H1 (cell line): ENCODE data around the gene FAM163A. TPM values are rescaled to one million over a fixed set of nuclear protein-coding genes. Genes with fewer than 3 reads are reported as not detected.

ENCODE experiments used
- CTCF ChIA-PET: fragments of 300-600 bp; sonication (Branson Sonifier 250); formaldehyde crosslinking; loops from one replicate; lab custom pipeline; 2021; ENCODE audit not compliant: partially characterized antibody; lab: Charles Lee
- POLR2A ChIA-PET: fragments of 300-600 bp; sonication (Branson Sonifier 250); formaldehyde crosslinking; loops from one replicate; lab custom pipeline; 2021; ENCODE audit warnings: inconsistent platforms; ENCODE audit not compliant: partially characterized antibody; lab: Charles Lee
- DNase-seq, 2 experiments: peaks; one replicate each; pipeline versions ENCODE4 v3.0.0 to v3.0.0-alpha.2; 2010 to 2022; ENCODE audit warnings: low spot score in 2 of 2, low read depth in 1 of 2, mixed read lengths in 1 of 2
- FAIRE-seq: peaks from 2 replicates; lab custom pipeline; 2011; peaks lifted over from hg19 to GRCh38; lab: Jason Lieb, UNC
- H2AFZ ChIP-seq: 2 replicates; pipeline ENCODE4 v1.8.1; 2012; ENCODE audit warnings: low read length, inconsistent platforms
- H2AK5ac ChIP-seq: 2 replicates; pipeline ENCODE4 v1.6.1; 2013; ENCODE audit warnings: low read depth, low read length
- H2BK120ac ChIP-seq: replicated peaks from 2 replicates; pipeline ENCODE3; 2013; ENCODE audit warnings: low read depth, low read length, inconsistent platforms
- H2BK12ac ChIP-seq: 2 replicates; pipeline ENCODE4 v1.6.1; 2013; ENCODE audit warnings: low read depth, low read length
- H2BK15ac ChIP-seq: 2 replicates; pipeline ENCODE4 v1.6.1; 2013; ENCODE audit warnings: low read length
- H2BK20ac ChIP-seq: 2 replicates; pipeline ENCODE4 v1.6.1; 2013; ENCODE audit warnings: low read length
- H2BK5ac ChIP-seq: 2 replicates; pipeline ENCODE4 v1.6.1; 2013; ENCODE audit warnings: low read depth, low read length
- H3K14ac ChIP-seq: 2 replicates; pipeline ENCODE4 v1.6.1; 2013; ENCODE audit warnings: inconsistent platforms; ENCODE audit not compliant: insufficient read length
- H3K18ac ChIP-seq: 2 replicates; pipeline ENCODE4 v1.6.1; 2013; ENCODE audit warnings: low read length; ENCODE audit errors: extremely low read depth
- H3K23ac ChIP-seq: 2 replicates; pipeline ENCODE4 v1.6.1; 2013; ENCODE audit warnings: inconsistent platforms; ENCODE audit not compliant: insufficient read length
- H3K23me2 ChIP-seq: 2 replicates; pipeline ENCODE4 v1.6.1; 2013; ENCODE audit warnings: low read depth, low read length
- H3K27ac ChIP-seq: 2 replicates; pipeline ENCODE4 v1.6.1; 2011; ENCODE audit warnings: low read depth, low read length, inconsistent platforms
- H3K27me3 ChIP-seq, 4 experiments: replicated peaks in 1 of 4; 1 replicate in 1 of 4; 2 replicates in 3 of 4; pipeline versions ENCODE4 v1.6.1 to v1.8.1; 2011 to 2013; ENCODE audit warnings: low read length in 3 of 4, mild to moderate bottlenecking in 3 of 4, inconsistent platforms in 2 of 4, mixed read lengths in 2 of 4, moderate library complexity in 1 of 4; ENCODE audit not compliant: control insufficient read depth in 3 of 4, insufficient read depth in 3 of 4; ENCODE audit errors: extremely low read depth in 1 of 4
- H3K36me3 ChIP-seq, 4 experiments: 2 replicates each; pipeline versions ENCODE4 v1.6.1 to v1.8.1; 2011 to 2013; ENCODE audit warnings: mild to moderate bottlenecking in 4 of 4, low read length in 3 of 4, moderate library complexity in 2 of 4, control low read depth in 1 of 4, inconsistent platforms in 1 of 4; ENCODE audit not compliant: insufficient read depth in 4 of 4, control insufficient read depth in 2 of 4
- H3K4ac ChIP-seq: replicated peaks from 2 replicates; pipeline ENCODE3; 2013; ENCODE audit warnings: low read length, low read depth, mixed read lengths, inconsistent platforms; ENCODE audit not compliant: insufficient read length
- H3K4me1 ChIP-seq, 4 experiments: replicated peaks in 1 of 4; 1 replicate in 1 of 4; 2 replicates in 3 of 4; pipeline versions ENCODE4 v1.6.1 to v1.8.1; 2011 to 2013; ENCODE audit warnings: low read length in 3 of 4, inconsistent platforms in 2 of 4, mixed read lengths in 1 of 4; ENCODE audit not compliant: insufficient read depth in 4 of 4, control insufficient read depth in 3 of 4
- H3K4me2 ChIP-seq, 2 experiments: 2 replicates each; pipeline versions ENCODE4 v1.6.1 to v1.8.1; 2011 to 2013; ENCODE audit warnings: low read depth in 2 of 2, low read length in 2 of 2, control low read depth in 1 of 2, inconsistent platforms in 1 of 2, mild to moderate bottlenecking in 1 of 2; ENCODE audit not compliant: insufficient read depth in 1 of 2
- H3K4me3 ChIP-seq, 4 experiments: fragments of 200-600, 300-600 bp in 1 of 4; sonication (generic), shearing (Covaris generic), sonication (Bioruptor Twin) in 1 of 4; 2 replicates each; pipeline versions ENCODE4 v1.5.1 to v1.8.1; 2011 to 2016; ENCODE audit warnings: low read length in 4 of 4, low read depth in 3 of 4, control low read depth in 2 of 4, inconsistent platforms in 2 of 4, mild to moderate bottlenecking in 2 of 4, mixed read lengths in 1 of 4, moderate library complexity in 1 of 4; ENCODE audit not compliant: insufficient read depth in 2 of 4; ENCODE audit errors: extremely low read depth in 1 of 4
- H3K56ac ChIP-seq: replicated peaks from 2 replicates; pipeline ENCODE3; 2013; ENCODE audit warnings: low read depth, mild to moderate bottlenecking, mixed read lengths, low read length, inconsistent platforms; ENCODE audit not compliant: insufficient read length
- H3K79me1 ChIP-seq: 2 replicates; pipeline ENCODE4 v1.6.1; 2013; ENCODE audit warnings: low read depth, low read length, control low read depth
- H3K79me2 ChIP-seq, 2 experiments: 2 replicates each; pipeline versions ENCODE4 v1.6.1 to v1.8.1; 2012 to 2013; ENCODE audit warnings: low read length in 2 of 2, mild to moderate bottlenecking in 2 of 2, inconsistent platforms in 1 of 2; ENCODE audit not compliant: insufficient read depth in 2 of 2, control insufficient read depth in 1 of 2
- H3K9ac ChIP-seq, 4 experiments: replicated peaks in 1 of 4; 1 replicate in 1 of 4; 2 replicates in 3 of 4; pipeline versions ENCODE4 v1.6.1 to v1.8.1; 2011 to 2013; ENCODE audit warnings: low read depth in 3 of 4, low read length in 3 of 4, control low read depth in 2 of 4, mild to moderate bottlenecking in 2 of 4, moderate library complexity in 2 of 4, inconsistent platforms in 1 of 4; ENCODE audit errors: extremely low read depth in 1 of 4
- H3K9me3 ChIP-seq, 2 experiments: 2 replicates each; pipeline versions ENCODE4 v1.6.1 to v1.8.1; 2012 to 2013; ENCODE audit warnings: mild to moderate bottlenecking in 2 of 2, moderate library complexity in 2 of 2, control low read depth in 1 of 2, inconsistent platforms in 1 of 2, low read depth in 1 of 2, low read length in 1 of 2, mixed read lengths in 1 of 2; ENCODE audit not compliant: insufficient read depth in 2 of 2
- H4K20me1 ChIP-seq, 2 experiments: replicated peaks in 1 of 2; 2 replicates each; pipeline versions ENCODE3 to v1.8.1; 2011 to 2013; ENCODE audit warnings: inconsistent platforms in 2 of 2, low read length in 2 of 2, mild to moderate bottlenecking in 1 of 2; ENCODE audit not compliant: insufficient read depth in 2 of 2, control insufficient read depth in 1 of 2
- H4K5ac ChIP-seq: 2 replicates; pipeline ENCODE4 v1.6.1; 2013; ENCODE audit warnings: low read length, low read depth, mixed read lengths, inconsistent platforms; ENCODE audit not compliant: insufficient read length
- H4K8ac ChIP-seq: 2 replicates; pipeline ENCODE4 v1.8.0; 2013; ENCODE audit warnings: mild to moderate bottlenecking, moderate library complexity, low read length, inconsistent platforms; ENCODE audit not compliant: insufficient read depth; ENCODE audit errors: extremely low read depth
- H4K91ac ChIP-seq: replicated peaks from 2 replicates; pipeline ENCODE3; 2013; ENCODE audit warnings: low read length, mixed read lengths, inconsistent platforms; ENCODE audit not compliant: insufficient read length
- CREB1 ChIP-seq: IDR thresholded peaks from 2 replicates; pipeline ENCODE4 v1.6.1; 2012; ENCODE audit warnings: inconsistent platforms
- CTCF ChIP-seq, 3 experiments: IDR thresholded peaks; 1 replicate in 2 of 3; 2 replicates in 1 of 3; pipeline versions ENCODE4 v1.5.1 to v1.6.1; 2011; ENCODE audit warnings: low read length in 3 of 3, mild to moderate bottlenecking in 3 of 3, inconsistent platforms in 2 of 3, low read depth in 1 of 3, moderate library complexity in 1 of 3; ENCODE audit not compliant: insufficient read depth in 1 of 3; ENCODE audit errors: control extremely low read depth in 1 of 3
- EZH2 ChIP-seq: fragments of 200-600 bp; sonication (generic); IDR thresholded peaks from 2 replicates; pipeline ENCODE4 v1.7.1; 2012; ENCODE audit warnings: low read depth, mild to moderate bottlenecking, moderate library complexity, low read length, inconsistent platforms; ENCODE audit not compliant: severe bottlenecking
- RAD21 ChIP-seq, 2 experiments: IDR thresholded peaks in 1 of 2; conservative IDR thresholded peaks in 1 of 2; 2 replicates each; pipeline ENCODE4 v1.6.1; 2011; ENCODE audit warnings: low read depth in 2 of 2, low read length in 2 of 2, improper control_type of control experiment in 1 of 2, inconsistent platforms in 1 of 2, mild to moderate bottlenecking in 1 of 2, moderate library complexity in 1 of 2
- WGBS, 2 experiments: shearing (Covaris generic) in 1 of 2; methylation state at CpG; one replicate each; pipeline versions ENCODE4 v1.1.6 to v1.1.7; 2013 to 2015; ENCODE audit warnings: low lambda C conversion rate in 2 of 2, mixed read lengths in 2 of 2, inconsistent platforms in 1 of 2, low coverage in 1 of 2, missing lambda C conversion rate in 1 of 2; ENCODE audit not compliant: insufficient replicate concordance in 2 of 2, insufficient coverage in 1 of 2, insufficient read length in 1 of 2; ENCODE audit errors: extremely low coverage in 1 of 2, missing lambda C conversion rate in 1 of 2; 5-methylcytosine and 5-hydroxymethylcytosine counted together
- polyA plus RNA-seq, 7 experiments: library from polyadenylated mRNA; depleted of rRNA in 3 of 7; stranded (reverse) in 5 of 7; unstranded in 2 of 7; fragments of >200 nt in 5 of 7; fragments of 200-250 nt in 2 of 7; gene quantifications; 1 replicate in 5 of 7; 2 replicates in 1 of 7; 4 replicates in 1 of 7; pipeline versions ENCODE4 v1.2.1 to v1.2.3, GENCODE V29; 2011 to 2013; ENCODE audit warnings: missing spikeins in 2 of 7, mixed read lengths in 2 of 7
- total RNA-seq: library from RNA; stranded (reverse); fragmentation: NEBNext Ultra II Directional; extraction: Animal tissue kit (Norgen Biotek cat#: 25700); gene quantifications from 2 replicates; pipeline ENCODE4 v1.2.1, GENCODE V29; 2021

The FAM163A gene
- total and polyA plus RNA-seq, 2 of the 8 experiments (the other 6 are each of a cell fraction or from before 2014, with no cell fraction given): 0.13 to 0.18 TPM

GRCh38 chr1:179809506-179810366 lies 66.6 kb downstream of the FAM163A start:
- H4K5ac ChIP-seq: no peak overlapping the region
- no peak overlapping the region for H2BK15ac ChIP-seq
- FAIRE-seq: peak; percentile 75
- H2AFZ ChIP-seq: peak overlapping the region; percentile 79; the same call in 1 of the 2 replicates
- no peak overlapping the region for H2AK5ac ChIP-seq
- H3K14ac ChIP-seq: no peak overlapping the region
- peaks cover 2% of the 10 kb centered on the region for H3K23me2 ChIP-seq
- H3K4me1 ChIP-seq: peaks cover 0 to 4% (median under 1%) of the 10 kb centered on the region in 4 experiments; a peak in 3 of 7 replicates
- TF ChIP-seq CREB1 (peak; percentile 67), RAD21 (IDR thresholded peaks at IDR 0.05 in 1 of 2, conservative IDR thresholded peaks at IDR 0.05 in 1 of 2; ENCODE audit: low read depth in 2 of 2, low read length in 2 of 2) (peak; percentile 82 to 89), CTCF (IDR thresholded peaks at IDR 0.05; ENCODE audit: control extremely low read depth in 1 of 3, insufficient read depth in 1 of 3, low read depth in 1 of 3, low read length in 3 of 3) (peak; percentile 84 to 97 (median 89)), EZH2 (no peak)
- no peaks in the 10 kb centered on the region for H3K36me3 ChIP-seq
- no peak overlapping the region for H4K8ac ChIP-seq
- H2BK20ac ChIP-seq: no peak overlapping the region; the same call in 1 of the 2 replicates
- no peak overlapping the region for H3K9ac ChIP-seq
- no peak overlapping the region for H3K18ac ChIP-seq
- no peak overlapping the region for H3K4me3 ChIP-seq
- H4K20me1 ChIP-seq: no peaks in the 10 kb centered on the region
- no peak overlapping the region for H3K23ac ChIP-seq
- ChIA-PET POLR2A (interaction anchor here (1.2 kb wide), 3 partner anchors 11 to 105 kb away, joined by 3 to 5 read pairs (median 3); no protein-coding TSS in a partner anchor), CTCF (interaction anchor here (0.5 to 16.2 kb wide), 58 partner anchors 11 to 731 kb away, joined by 3 to 595 read pairs (median 4); no protein-coding TSS in a partner anchor)
- no peak overlapping the region for H4K91ac ChIP-seq
- H3K56ac ChIP-seq: no peak overlapping the region
- peaks cover 0 to 6% (median 3%) of the 10 kb centered on the region in 4 experiments; a peak in 4 of 7 replicates for H3K27me3 ChIP-seq
- no peak overlapping the region for H3K4ac ChIP-seq
- 56% methylated on average over 14 of the region's 14 CpGs; no CpG with 5 or more reads in 1 of the 2 experiments for WGBS, 2 experiments
- no peaks in the 10 kb centered on the region for H3K79me1 ChIP-seq
- peak; percentile 49 to 81 for DNase-seq
- H3K4me2 ChIP-seq: no peak overlapping the region
- H3K27ac ChIP-seq: no peak overlapping the region
- H2BK5ac ChIP-seq: no peak overlapping the region
- H3K79me2 ChIP-seq: no peaks in the 10 kb centered on the region
- no peak overlapping the region for H2BK120ac ChIP-seq
- 0 out of 2 replicates have a peak overlapping the region, but pooled peaks have one; percentile 18 for H2BK12ac ChIP-seq
- H3K9me3 ChIP-seq: no peaks in the 10 kb centered on the region
